DOHH2 (cell line): ENCODE results near the gene TSPAN12.
"Not testable (repeated sequence)": the region's sequence is repeated elsewhere in the genome, so short reads cannot be mapped to it uniquely, and the experiment has no call there.

Experiments used
- H3F3A ChIP-seq: fragments of 200-600 bp; sonication (generic), shearing (Covaris generic); 2 replicates; pipeline ENCODE4 v1.6.0; 2016; ENCODE audit warnings: antibody characterized with exemption, mild to moderate bottlenecking; ENCODE audit not compliant: control insufficient read depth, insufficient read depth
- H3K27ac ChIP-seq: fragments of 200-600 bp; sonication (generic); 2 replicates; pipeline ENCODE4 v1.5.1; 2014; ENCODE audit warnings: low read depth, mild to moderate bottlenecking, low read length, moderate library complexity
- H3K27me3 ChIP-seq: fragments of 200-600 bp; sonication (generic); 2 replicates; pipeline ENCODE4 v1.6.1; 2014; ENCODE audit warnings: mild to moderate bottlenecking, low read length, mixed read lengths; ENCODE audit not compliant: control insufficient read depth
- H3K36me3 ChIP-seq: fragments of 200-600 bp; sonication (generic); 2 replicates; pipeline ENCODE4 v1.6.1; 2014; ENCODE audit warnings: mild to moderate bottlenecking, low read length, moderate library complexity, mixed read lengths; ENCODE audit not compliant: control insufficient read depth
- H3K4me1 ChIP-seq: fragments of 200-600 bp; sonication (generic); 2 replicates; pipeline ENCODE4 v1.6.1; 2014; ENCODE audit warnings: mild to moderate bottlenecking, low read length, mixed read lengths; ENCODE audit not compliant: control insufficient read depth
- H3K4me2 ChIP-seq: fragments of 200-600 bp; sonication (generic); 2 replicates; pipeline ENCODE4 v1.6.0; 2014; ENCODE audit warnings: mild to moderate bottlenecking, low read length, moderate library complexity
- H3K4me3 ChIP-seq: fragments of 200-600 bp; sonication (generic); 2 replicates; pipeline ENCODE4 v1.5.1; 2014; ENCODE audit warnings: mild to moderate bottlenecking, low read length, mixed read lengths
- H3K79me2 ChIP-seq: fragments of 200-600 bp; sonication (generic); 2 replicates; pipeline ENCODE4 v1.6.1; 2014; ENCODE audit warnings: mild to moderate bottlenecking, low read length, mixed read lengths; ENCODE audit not compliant: control insufficient read depth
- H3K9me2 ChIP-seq: fragments of 200-600 bp; sonication (generic); replicated peaks from 2 replicates; pipeline ENCODE4 v1.6.1; 2014; ENCODE audit warnings: mild to moderate bottlenecking, low read length, mixed read lengths; ENCODE audit not compliant: control insufficient read depth
- H3K9me3 ChIP-seq: fragments of 200-600 bp; sonication (generic); 2 replicates; pipeline ENCODE4 v1.6.1; 2014; ENCODE audit warnings: antibody characterized with exemption, low read length, mixed read lengths; ENCODE audit not compliant: control insufficient read depth, insufficient read depth
- H4K20me1 ChIP-seq: fragments of 200-600 bp; sonication (generic); 2 replicates; pipeline ENCODE4 v1.6.0; 2014; ENCODE audit warnings: low read depth, mild to moderate bottlenecking, antibody characterized with exemption, low read length, moderate library complexity; ENCODE audit not compliant: control insufficient read depth, insufficient read depth
- CTCF ChIP-seq: fragments of 200-600 bp; sonication (generic); IDR thresholded peaks from one replicate; pipeline ENCODE4 v1.5.1; 2014; ENCODE audit warnings: antibody characterized with exemption, mild to moderate bottlenecking, low read depth, low read length; ENCODE audit not compliant: poor library complexity, severe bottlenecking
- EZH2phosphoT487 ChIP-seq: fragments of 200-600 bp; sonication (generic); IDR thresholded peaks from 2 replicates; pipeline ENCODE4 v1.6.1; 2017; ENCODE audit warnings: borderline replicate concordance, mild to moderate bottlenecking, antibody characterized with exemption, low read length, moderate library complexity, mixed read lengths

Gene TSPAN12

GRCh38 chr7:120780938-120781337 is 77.0 kb downstream of the TSPAN12 start:
- Histone ChIP-seq H3K36me3 (no peaks in the 10 kb centered on the region), H3K4me1 (no peaks in the 10 kb centered on the region), H3K4me3 (no peak overlapping the region), H3K9me3 (no peaks in the 10 kb centered on the region), H3K4me2 (no peak overlapping the region), H3K27ac (no peak overlapping the region), H3K9me2 (no peaks in the 10 kb centered on the region), H3K27me3 (peaks cover 4% of the 10 kb centered on the region), H3F3A (no peaks in the 10 kb centered on the region), H4K20me1 (no peaks in the 10 kb centered on the region), H3K79me2 (no peaks in the 10 kb centered on the region)
- TF ChIP-seq CTCF (no peak), EZH2phosphoT487 (no peak)

- not testable (repeated sequence) for H3K4me2 ChIP-seq, H3K9me2 ChIP-seq, H3F3A ChIP-seq, H4K20me1 ChIP-seq, H3K36me3 ChIP-seq, H3K27me3 ChIP-seq, H3K4me1 ChIP-seq, H3K27ac ChIP-seq, H3K79me2 ChIP-seq, H3K9me3 ChIP-seq, H3K4me3 ChIP-seq
Measured at GRCh38 chr7:120780451-120780850, 77.5 kb downstream of the TSPAN12 start.

- not testable (repeated sequence) for H3K27me3 ChIP-seq, H3K4me1 ChIP-seq, H3K4me2 ChIP-seq, H3F3A ChIP-seq, H3K4me3 ChIP-seq, H4K20me1 ChIP-seq, H3K9me3 ChIP-seq, H3K36me3 ChIP-seq, H3K27ac ChIP-seq, H3K9me2 ChIP-seq, H3K79me2 ChIP-seq
Measured at GRCh38 chr7:120779078-120779477, 78.9 kb downstream of the TSPAN12 start.

GRCh38 chr7:120775755-120776154 is 82.2 kb downstream of the TSPAN12 start:
- H3K79me2 ChIP-seq, result no peaks in the 10 kb centered on the region
- no peak overlapping the region for H3K4me2 ChIP-seq
- no peaks in the 10 kb centered on the region for H3K27me3 ChIP-seq
- H3K4me3 ChIP-seq, result no peak overlapping the region
- no peaks in the 10 kb centered on the region for H4K20me1 ChIP-seq
- H3K27ac ChIP-seq, result no peak overlapping the region
- no peaks in the 10 kb centered on the region for H3F3A ChIP-seq
- H3K36me3 ChIP-seq, result no peaks in the 10 kb centered on the region
- H3K9me3 ChIP-seq, result no peaks in the 10 kb centered on the region
- H3K9me2 ChIP-seq, result no peaks in the 10 kb centered on the region
- H3K4me1 ChIP-seq, result no peaks in the 10 kb centered on the region
- TF ChIP-seq EZH2phosphoT487 (no peak), CTCF (no peak)
